Keratinocyte (primary cell): ENCODE measurements around the gene PAH.

Source experiments
- EZH2 ChIP-seq: IDR thresholded peaks from one replicate; pipeline ENCODE4 v1.6.1; 2012; ENCODE audit warnings: inconsistent platforms, mild to moderate bottlenecking, low read length, moderate library complexity
- TF ChIP-seq, protein P1 (sequence below), 3 experiments: IDR thresholded peaks in 1 of 3; conservative IDR thresholded peaks in 1 of 3; optimal IDR thresholded peaks in 1 of 3; 2 replicates in 2 of 3; 3 replicates in 1 of 3; pipeline versions ENCODE3 to v1.5.1; 2011; ENCODE audit warnings: low read length in 3 of 3, mild to moderate bottlenecking in 3 of 3, moderate library complexity in 2 of 3, control low read depth in 1 of 3, inconsistent platforms in 1 of 3; ENCODE audit not compliant: insufficient read depth in 2 of 3; ENCODE audit errors: extremely low read depth in 1 of 3

DNA sequence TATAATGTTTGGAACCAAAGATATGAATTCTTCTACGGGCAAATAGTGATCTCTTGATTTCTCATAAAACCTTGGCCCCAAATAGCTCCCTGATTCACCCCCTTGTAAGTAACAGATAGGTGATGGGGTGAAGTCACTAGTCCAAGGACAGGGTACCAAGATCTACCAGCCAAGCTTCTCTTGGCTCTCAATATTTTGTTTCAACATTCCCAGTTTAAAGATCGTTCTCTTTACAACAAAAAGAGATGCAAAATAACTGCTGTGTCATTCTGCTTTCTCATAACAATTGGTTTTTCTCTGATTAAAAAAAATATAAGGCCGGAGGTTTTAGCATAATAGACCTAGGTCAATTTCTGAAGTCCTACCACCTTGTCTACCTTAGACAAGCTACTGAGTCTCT is 11.8 kb downstream of the PAH start:
- TF ChIP-seq, protein P1, sequence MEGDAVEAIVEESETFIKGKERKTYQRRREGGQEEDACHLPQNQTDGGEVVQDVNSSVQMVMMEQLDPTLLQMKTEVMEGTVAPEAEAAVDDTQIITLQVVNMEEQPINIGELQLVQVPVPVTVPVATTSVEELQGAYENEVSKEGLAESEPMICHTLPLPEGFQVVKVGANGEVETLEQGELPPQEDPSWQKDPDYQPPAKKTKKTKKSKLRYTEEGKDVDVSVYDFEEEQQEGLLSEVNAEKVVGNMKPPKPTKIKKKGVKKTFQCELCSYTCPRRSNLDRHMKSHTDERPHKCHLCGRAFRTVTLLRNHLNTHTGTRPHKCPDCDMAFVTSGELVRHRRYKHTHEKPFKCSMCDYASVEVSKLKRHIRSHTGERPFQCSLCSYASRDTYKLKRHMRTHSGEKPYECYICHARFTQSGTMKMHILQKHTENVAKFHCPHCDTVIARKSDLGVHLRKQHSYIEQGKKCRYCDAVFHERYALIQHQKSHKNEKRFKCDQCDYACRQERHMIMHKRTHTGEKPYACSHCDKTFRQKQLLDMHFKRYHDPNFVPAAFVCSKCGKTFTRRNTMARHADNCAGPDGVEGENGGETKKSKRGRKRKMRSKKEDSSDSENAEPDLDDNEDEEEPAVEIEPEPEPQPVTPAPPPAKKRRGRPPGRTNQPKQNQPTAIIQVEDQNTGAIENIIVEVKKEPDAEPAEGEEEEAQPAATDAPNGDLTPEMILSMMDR (optimal IDR thresholded peaks at IDR 0.05 in 1 of 3, IDR thresholded peaks at IDR 0.05 in 1 of 3, conservative IDR thresholded peaks at IDR 0.05 in 1 of 3; ENCODE audit: extremely low read depth in 1 of 3, insufficient read depth in 2 of 3, low read length in 3 of 3), result no peak
- TF ChIP-seq EZH2, result no peak
